Thyroid gland (tissue), 4 donors: ENCODE results near the gene VANGL2. TPM values are rescaled to one million over a fixed set of nuclear protein-coding genes. Genes with fewer than 3 reads are reported as not detected.

ENCODE experiments used
- DNase-seq, 2 donors: peaks; one replicate each; pipeline ENCODE4 v3.0.0-alpha.2; 2019
- H3K27ac ChIP-seq, 3 donors: fragments of 200-600 bp; sonication (generic); 1 replicate in 2 of 3; 2 replicates in 1 of 3; pipeline ENCODE4 v1.5.1; 2016 to 2019; ENCODE audit warnings: mild to moderate bottlenecking in 1 of 3, moderate library complexity in 1 of 3
- H3K27me3 ChIP-seq: fragments of 200-600 bp; sonication (generic); one replicate; pipeline ENCODE4 v1.5.1; 2019
- H3K36me3 ChIP-seq, 2 donors: fragments of 200-600 bp; sonication (generic); one replicate each; pipeline ENCODE4 v1.5.1; 2016 to 2019
- H3K4me1 ChIP-seq, 2 donors: fragments of 200-600 bp; sonication (generic); one replicate each; pipeline ENCODE4 v1.5.1; 2017 to 2019
- H3K4me3 ChIP-seq, 3 donors: fragments of 200-600 bp; sonication (generic); replicated peaks in 1 of 3; 1 replicate in 2 of 3; 2 replicates in 1 of 3; pipeline ENCODE4 v1.5.1; 2016; ENCODE audit warnings: mild to moderate bottlenecking in 1 of 3
- H3K9me3 ChIP-seq: fragments of 200-600 bp; sonication (generic); one replicate; pipeline ENCODE4 v1.5.1; 2017
- CTCF ChIP-seq, 6 experiments: fragments of 200-600 bp in 3 of 6; fragments of 450-650 bp in 3 of 6; sonication (generic) in 3 of 6; IDR thresholded peaks; one replicate each; pipeline ENCODE4 v1.5.1; 2016 to 2019; ENCODE audit warnings: antibody characterized with exemption in 6 of 6, mild to moderate bottlenecking in 2 of 6, inconsistent platforms in 1 of 6, moderate library complexity in 1 of 6
- POLR2A ChIP-seq, 2 donors: fragments of 450-650 bp; IDR thresholded peaks; one replicate each; pipeline ENCODE4 v1.6.1; 2017; ENCODE audit warnings: antibody characterized with exemption in 2 of 2, mild to moderate bottlenecking in 2 of 2, moderate library complexity in 1 of 2
- WGBS, 2 donors: methylation state at CpG; one replicate each; pipeline ENCODE4 v1.1.5; 2017; 5-methylcytosine and 5-hydroxymethylcytosine counted together
- intact Hi-C: fragments of 100-400 bp; cut with DNase I; formaldehyde crosslinking; loops from one replicate; pipeline ENCODE4 v1.15.1; 2023
- total RNA-seq, 4 donors: library from RNA; depleted of rRNA; stranded (reverse); fragments of >200 nt; gene quantifications; one replicate each; pipeline ENCODE4 v1.2.3, GENCODE V29; 2016

VANGL2 gene
- 10 to 100 TPM in 1 of 4 donors, 1 to 10 TPM in 3; 5.8 to 28.5 (median 7.8) TPM for total RNA-seq

- H3K9me3 ChIP-seq = no peaks in the 10 kb centered on the region
- peak within 1 kb of the TSS; percentile 48 to 82 (median 58) for H3K27ac ChIP-seq
- H3K4me1 ChIP-seq = peaks cover 9 to 30% of the 10 kb centered on the region in 2 donors
- DNase-seq = peak; percentile 78 to 83
- H3K27me3 ChIP-seq = no peaks in the 10 kb centered on the region
- peak within 1 kb of the TSS; percentile 82 to 96 (median 83) for H3K4me3 ChIP-seq
- 0% methylated on average over 1 to 26 of the region's 34 CpGs for WGBS, 2 donors
- no peak for TF ChIP-seq CTCF (IDR thresholded peaks at IDR 0.05)
- TF ChIP-seq POLR2A (IDR thresholded peaks at IDR 0.05) = peak in 1 of 2 donors; percentile 31
- H3K36me3 ChIP-seq = no peaks in the 10 kb centered on the region
- intact Hi-C loops = no loop called here
Observed at GRCh38 chr1:160400223-160400645, at the start of gene VANGL2. TSS of gene VANGL2 (plus strand) at chr1:160400564. CDS start at chr1:160415838, 15,274 bp downstream.

GRCh38 chr1:160351629-160352028 is 48.7 kb upstream of the VANGL2 start:
- H3K9me3 ChIP-seq = no peaks in the 10 kb centered on the region
- no peaks in the 10 kb centered on the region for H3K27me3 ChIP-seq
- 83 to 89% methylated on average over 4 of the region's 4 CpGs for WGBS, 2 donors
- intact Hi-C loops = no loop called here
- no peaks in the 10 kb centered on the region for H3K4me1 ChIP-seq
- no peak overlapping the region for H3K4me3 ChIP-seq
- TF ChIP-seq POLR2A (IDR thresholded peaks at IDR 0.05) (no peak), CTCF (IDR thresholded peaks at IDR 0.05) (no peak)
- H3K27ac ChIP-seq = no peak overlapping the region
- peaks cover 67 to 73% of the 10 kb centered on the region in 2 donors for H3K36me3 ChIP-seq
- DNase-seq = no peak

GRCh38 chr1:160352555-160352954 is 47.8 kb upstream of the VANGL2 start:
- intact Hi-C loops = no loop called here
- Histone ChIP-seq H3K4me3 (no peak overlapping the region), H3K27me3 (no peaks in the 10 kb centered on the region), H3K9me3 (no peaks in the 10 kb centered on the region), H3K4me1 (no peaks in the 10 kb centered on the region), H3K36me3 (peaks cover 75 to 83% of the 10 kb centered on the region in 2 donors), H3K27ac (no peak overlapping the region)
- TF ChIP-seq CTCF (IDR thresholded peaks at IDR 0.05) = no peak
- TF ChIP-seq POLR2A (IDR thresholded peaks at IDR 0.05) = no peak
- no peak for DNase-seq
- 91 to 92% methylated on average over 8 of the region's 8 CpGs for WGBS, 2 donors

GRCh38 chr1:160353223-160353622 is 47.1 kb upstream of the VANGL2 start:
- Histone ChIP-seq H3K27me3 (no peaks in the 10 kb centered on the region), H3K36me3 (peaks cover 82 to 89% of the 10 kb centered on the region in 2 donors), H3K27ac (no peak overlapping the region), H3K9me3 (no peaks in the 10 kb centered on the region), H3K4me3 (no peak overlapping the region), H3K4me1 (no peaks in the 10 kb centered on the region)
- 95 to 100% methylated on average over 2 of the region's 2 CpGs for WGBS, 2 donors
- TF ChIP-seq CTCF (IDR thresholded peaks at IDR 0.05) = no peak
- intact Hi-C loops = no loop called here
- no peak for DNase-seq

- intact Hi-C loops = no loop called here
Observed at GRCh38 chr1:160354388-160354985, 45.9 kb upstream of the VANGL2 start.

More at GRCh38 chr1:160354388-160354985, 45.9 kb upstream of the VANGL2 start:
- H3K9me3 ChIP-seq = no peaks in the 10 kb centered on the region
- 86 to 89% methylated on average over 4 of the region's 5 CpGs for WGBS, 2 donors
- no peak overlapping the region for H3K27ac ChIP-seq
- no peaks in the 10 kb centered on the region for H3K27me3 ChIP-seq
- peak in 1 of 6 experiments; percentile 34 for TF ChIP-seq CTCF (IDR thresholded peaks at IDR 0.05)
- TF ChIP-seq POLR2A (IDR thresholded peaks at IDR 0.05) = no peak
- no peak overlapping the region for H3K4me3 ChIP-seq
- H3K36me3 ChIP-seq = peaks cover 86 to 90% of the 10 kb centered on the region in 2 donors
- DNase-seq = no peak
- H3K4me1 ChIP-seq = no peaks in the 10 kb centered on the region
